H9 (cell line): Measurements from ENCODE around the gene TFF1. TPM values are rescaled to one million over a fixed set of nuclear protein-coding genes. Genes with fewer than 3 reads are reported as not detected.

Experiments used
- DNase-seq: peaks from one replicate; pipeline ENCODE4 v3.0.0-alpha.2; 2017
- H2AFZ ChIP-seq: one replicate; pipeline ENCODE4 v1.6.1; 2013; ENCODE audit warnings: mild to moderate bottlenecking, low read length, control low read depth, moderate library complexity
- H2AK5ac ChIP-seq: 2 replicates; pipeline ENCODE4 v1.6.1; 2013; ENCODE audit warnings: low read length, control low read depth, mixed read lengths; ENCODE audit not compliant: insufficient read length
- H2BK120ac ChIP-seq: one replicate; pipeline ENCODE4 v1.6.1; 2013; ENCODE audit warnings: low read depth, mild to moderate bottlenecking, low read length, control low read depth, inconsistent platforms; ENCODE audit not compliant: poor library complexity, severe bottlenecking
- H2BK12ac ChIP-seq: 2 replicates; pipeline ENCODE4 v1.6.1; 2013; ENCODE audit warnings: low read length, control low read depth, mixed read lengths, low read depth; ENCODE audit not compliant: insufficient read length
- H2BK15ac ChIP-seq: 2 replicates; pipeline ENCODE4 v1.6.1; 2013; ENCODE audit warnings: low read depth, low read length, control low read depth
- H2BK20ac ChIP-seq: one replicate; pipeline ENCODE4 v1.6.1; 2013; ENCODE audit warnings: low read depth, mild to moderate bottlenecking, low read length, control low read depth, inconsistent platforms; ENCODE audit not compliant: poor library complexity, severe bottlenecking
- H2BK5ac ChIP-seq: 2 replicates; pipeline ENCODE4 v1.6.1; 2013; ENCODE audit warnings: low read length, control low read depth, mixed read lengths; ENCODE audit not compliant: insufficient read length
- H3K14ac ChIP-seq: 2 replicates; pipeline ENCODE4 v1.6.1; 2013; ENCODE audit warnings: low read length, control low read depth; ENCODE audit not compliant: insufficient read depth
- H3K18ac ChIP-seq: 2 replicates; pipeline ENCODE4 v1.6.1; 2013; ENCODE audit warnings: low read depth, mild to moderate bottlenecking, mixed read lengths, low read length, control low read depth; ENCODE audit not compliant: insufficient read length
- H3K23ac ChIP-seq: 2 replicates; pipeline ENCODE4 v1.6.1; 2013; ENCODE audit warnings: low read length, control low read depth, mixed read lengths, low read depth; ENCODE audit not compliant: insufficient read length
- H3K23me2 ChIP-seq: 2 replicates; pipeline ENCODE4 v1.6.1; 2013; ENCODE audit warnings: low read depth, mild to moderate bottlenecking, mixed read lengths, low read length, control low read depth; ENCODE audit not compliant: insufficient read length, poor library complexity, severe bottlenecking
- H3K27ac ChIP-seq: 2 replicates; pipeline ENCODE4 v1.5.1; 2013; ENCODE audit warnings: low read length, control low read depth, mixed read lengths, low read depth; ENCODE audit not compliant: insufficient read length
- H3K27me3 ChIP-seq: 2 replicates; pipeline ENCODE4 v1.6.1; 2013; ENCODE audit warnings: low read length, control low read depth, inconsistent platforms; ENCODE audit not compliant: insufficient read depth
- H3K4ac ChIP-seq: 2 replicates; pipeline ENCODE4 v1.6.1; 2013; ENCODE audit warnings: low read depth, mild to moderate bottlenecking, control low read depth, inconsistent platforms, low read length, moderate library complexity
- H3K4me1 ChIP-seq: 2 replicates; pipeline ENCODE4 v1.6.1; 2013; ENCODE audit warnings: low read length, control low read depth, inconsistent platforms; ENCODE audit not compliant: insufficient read depth
- H3K4me2 ChIP-seq: 2 replicates; pipeline ENCODE4 v1.6.1; 2013; ENCODE audit warnings: low read length, control low read depth, mixed read lengths; ENCODE audit not compliant: insufficient read length, insufficient read depth
- H3K56ac ChIP-seq: 2 replicates; pipeline ENCODE4 v1.6.1; 2013; ENCODE audit warnings: low read depth, mild to moderate bottlenecking, mixed read lengths, low read length, control low read depth; ENCODE audit not compliant: insufficient read length
- H3K79me1 ChIP-seq: 2 replicates; pipeline ENCODE4 v1.6.1; 2013; ENCODE audit warnings: low read depth, mild to moderate bottlenecking, moderate library complexity, low read length, control low read depth, inconsistent platforms; ENCODE audit not compliant: insufficient read depth, poor library complexity, severe bottlenecking
- H3K79me2 ChIP-seq: 2 replicates; pipeline ENCODE4 v1.6.1; 2013; ENCODE audit warnings: low read length, control low read depth, inconsistent platforms; ENCODE audit not compliant: insufficient read depth
- H3K9ac ChIP-seq: 2 replicates; pipeline ENCODE4 v1.6.1; 2013; ENCODE audit warnings: low read length, control low read depth, mixed read lengths; ENCODE audit not compliant: insufficient read length; ENCODE audit errors: extremely low read depth
- H3K9me3 ChIP-seq: one replicate; pipeline ENCODE4 v1.6.1; 2013; ENCODE audit warnings: low read depth, low read length, inconsistent platforms; ENCODE audit not compliant: control insufficient read depth
- H3T11ph ChIP-seq: one replicate; pipeline ENCODE4 v1.6.1; 2013; ENCODE audit warnings: mild to moderate bottlenecking, low read length, control low read depth, inconsistent platforms
- H4K20me1 ChIP-seq: one replicate; pipeline ENCODE4 v1.6.1; 2013; ENCODE audit not compliant: control insufficient read depth, insufficient read length, insufficient read depth
- H4K5ac ChIP-seq: 2 replicates; pipeline ENCODE4 v1.6.1; 2013; ENCODE audit warnings: low read depth, mild to moderate bottlenecking, mixed read lengths, low read length, control low read depth; ENCODE audit not compliant: insufficient read length
- H4K8ac ChIP-seq: replicated peaks from 2 replicates; pipeline ENCODE4 v1.6.1; 2013; ENCODE audit warnings: low read length, control low read depth, mixed read lengths, low read depth; ENCODE audit not compliant: insufficient read length
- H4K91ac ChIP-seq: 2 replicates; pipeline ENCODE4 v1.6.1; 2013; ENCODE audit warnings: low read depth, mild to moderate bottlenecking, moderate library complexity, mixed read lengths, low read length, control low read depth; ENCODE audit not compliant: insufficient read length
- H3K27ac Mint-ChIP-seq, 3 experiments: 2 replicates in 2 of 3; 3 replicates in 1 of 3; pipeline ENCODE4 v1.8.0; 2020 to 2021; ENCODE audit warnings: mixed read lengths in 3 of 3, mild to moderate bottlenecking in 1 of 3, moderate library complexity in 1 of 3
- H3K27me3 Mint-ChIP-seq: 2 replicates; pipeline ENCODE4 v1.8.0; 2021; ENCODE audit warnings: low read depth, mild to moderate bottlenecking, moderate library complexity, mixed read lengths
- H3K36me3 Mint-ChIP-seq, 3 experiments: 2 replicates in 2 of 3; 3 replicates in 1 of 3; pipeline ENCODE4 v1.8.0; 2020 to 2021; ENCODE audit warnings: low read depth in 3 of 3, mixed read lengths in 3 of 3; ENCODE audit not compliant: insufficient read depth in 1 of 3
- H3K4me1 Mint-ChIP-seq, 2 experiments: 2 replicates each; pipeline ENCODE4 v1.8.0; 2020; ENCODE audit warnings: mixed read lengths in 2 of 2
- H3K4me3 Mint-ChIP-seq, 2 experiments: 2 replicates in 1 of 2; 3 replicates in 1 of 2; pipeline ENCODE4 v1.8.0; 2020 to 2021; ENCODE audit warnings: mild to moderate bottlenecking in 2 of 2, mixed read lengths in 2 of 2, moderate library complexity in 1 of 2
- H3K9me3 Mint-ChIP-seq, 2 experiments: 2 replicates in 1 of 2; 3 replicates in 1 of 2; pipeline ENCODE4 v1.8.0; 2020; ENCODE audit warnings: mild to moderate bottlenecking in 2 of 2, mixed read lengths in 2 of 2, moderate library complexity in 1 of 2
- WGBS: extraction: QIAGEN DNeasy Blood & Tissue Kit; methylation state at CpG from one replicate; pipeline ENCODE4 v1.1.7; 2013; ENCODE audit warnings: missing lambda C conversion rate, low lambda C conversion rate, mixed read lengths; ENCODE audit not compliant: insufficient read length; ENCODE audit errors: extremely low coverage; 5-methylcytosine and 5-hydroxymethylcytosine counted together
- total RNA-seq: library from RNA; stranded (reverse); gene quantifications from 2 replicates; pipeline ENCODE4 v1.2.1, GENCODE V29; 2021
- TF ChIP-seq, protein P1 (sequence below): fragments of 200-600 bp; sonication (generic); conservative IDR thresholded peaks from 3 replicates; pipeline ENCODE4 v1.8.0; 2021; ENCODE audit warnings: antibody characterized with exemption, mild to moderate bottlenecking

TFF1 gene
- total RNA-seq, 1 experiment from 2014 or later: not detected

DNA sequence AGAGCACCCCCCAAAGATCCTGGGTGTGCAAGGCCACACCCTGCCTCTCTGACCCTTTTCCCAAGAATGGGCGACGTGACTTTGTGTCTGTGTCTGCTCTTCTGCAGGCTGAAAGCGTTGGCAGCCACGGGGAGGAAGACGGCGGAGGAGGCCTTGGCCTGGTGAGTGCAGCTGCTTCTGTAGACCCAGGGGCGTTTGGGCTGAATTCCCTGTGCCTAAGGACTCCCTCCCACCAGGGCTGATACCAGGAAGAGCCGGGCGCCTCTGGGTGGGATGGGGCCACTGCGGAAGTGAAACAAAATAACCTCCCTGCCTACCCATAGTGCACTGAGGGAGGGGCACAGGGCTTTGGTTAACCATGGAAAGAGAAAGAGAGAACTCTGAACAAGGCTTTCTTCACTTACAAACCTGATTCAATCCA, 39.9 kb upstream of the TFF1 start:
- H3K36me3 Mint-ChIP-seq: no peaks in the 10 kb centered on the region
- Histone ChIP-seq H2BK12ac (no peak overlapping the region), H3T11ph (no peak overlapping the region), H3K27ac (no peak overlapping the region), H3K14ac (no peak overlapping the region), H3K4ac (no peak overlapping the region), H3K79me2 (no peaks in the 10 kb centered on the region), H4K8ac (no peak overlapping the region), H2BK120ac (no peak overlapping the region), H3K4me2 (no peak overlapping the region), H3K27me3 (no peaks in the 10 kb centered on the region), H2BK5ac (no peak overlapping the region), H3K23me2 (no peaks in the 10 kb centered on the region), H4K20me1 (no peaks in the 10 kb centered on the region), H2BK20ac (no peak overlapping the region), H4K91ac (no peak overlapping the region), H3K9ac (no peak overlapping the region), H3K18ac (no peak overlapping the region), H2BK15ac (no peak overlapping the region), H3K23ac (no peak overlapping the region), H3K79me1 (no peaks in the 10 kb centered on the region), H3K4me1 (no peaks in the 10 kb centered on the region), H3K56ac (no peak overlapping the region), H2AFZ (no peak overlapping the region), H4K5ac (no peak overlapping the region), H2AK5ac (no peak overlapping the region), H3K9me3 (no peaks in the 10 kb centered on the region)
- TF ChIP-seq, protein P1, sequence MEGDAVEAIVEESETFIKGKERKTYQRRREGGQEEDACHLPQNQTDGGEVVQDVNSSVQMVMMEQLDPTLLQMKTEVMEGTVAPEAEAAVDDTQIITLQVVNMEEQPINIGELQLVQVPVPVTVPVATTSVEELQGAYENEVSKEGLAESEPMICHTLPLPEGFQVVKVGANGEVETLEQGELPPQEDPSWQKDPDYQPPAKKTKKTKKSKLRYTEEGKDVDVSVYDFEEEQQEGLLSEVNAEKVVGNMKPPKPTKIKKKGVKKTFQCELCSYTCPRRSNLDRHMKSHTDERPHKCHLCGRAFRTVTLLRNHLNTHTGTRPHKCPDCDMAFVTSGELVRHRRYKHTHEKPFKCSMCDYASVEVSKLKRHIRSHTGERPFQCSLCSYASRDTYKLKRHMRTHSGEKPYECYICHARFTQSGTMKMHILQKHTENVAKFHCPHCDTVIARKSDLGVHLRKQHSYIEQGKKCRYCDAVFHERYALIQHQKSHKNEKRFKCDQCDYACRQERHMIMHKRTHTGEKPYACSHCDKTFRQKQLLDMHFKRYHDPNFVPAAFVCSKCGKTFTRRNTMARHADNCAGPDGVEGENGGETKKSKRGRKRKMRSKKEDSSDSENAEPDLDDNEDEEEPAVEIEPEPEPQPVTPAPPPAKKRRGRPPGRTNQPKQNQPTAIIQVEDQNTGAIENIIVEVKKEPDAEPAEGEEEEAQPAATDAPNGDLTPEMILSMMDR: no peak
- no peak overlapping the region for H3K4me3 Mint-ChIP-seq
- peaks cover 3% of the 10 kb centered on the region for H3K27me3 Mint-ChIP-seq
- no CpG with 5 or more reads among the region's 10 CpGs for WGBS
- no peak for DNase-seq
- H3K9me3 Mint-ChIP-seq: no peaks in the 10 kb centered on the region
- H3K4me1 Mint-ChIP-seq: peaks cover 2 to 14% of the 10 kb centered on the region in 2 experiments
- H3K27ac Mint-ChIP-seq: peak overlapping the region in 1 of 3 experiments; percentile 36; a peak in 1 of 7 replicates
